SK-N-SH (cell line): ENCODE data around the gene RET. TPM values are rescaled to one million over a fixed set of nuclear protein-coding genes. Genes with fewer than 3 reads are reported as not detected.

Experiments used
- CTCF ChIA-PET: fragments of 300-600, 350-600 bp; formaldehyde crosslinking; extraction: SDS; loops from one replicate; lab custom pipeline; 2021; lab: Yijun Ruan, JAX
- POLR2A ChIA-PET: fragments of 350-600 bp; sonication (Branson Sonifier 250); formaldehyde crosslinking; extraction: SDS; loops from one replicate; lab custom pipeline; 2020; ENCODE audit warnings: antibody characterized with exemption, inconsistent platforms; lab: Yijun Ruan, JAX
- DNase-seq: peaks from one replicate; pipeline ENCODE4 v3.0.0; 2012
- H2AFZ ChIP-seq: fragments of 200-600 bp; sonication (generic); 2 replicates; pipeline ENCODE4 v1.8.1; 2016; ENCODE audit warnings: antibody characterized with exemption, mild to moderate bottlenecking, low read depth
- H3F3A ChIP-seq: fragments of 200-600 bp; sonication (generic); replicated peaks from 2 replicates; pipeline ENCODE3; 2016; ENCODE audit warnings: antibody characterized with exemption, mild to moderate bottlenecking; ENCODE audit not compliant: insufficient read depth
- H3K27ac ChIP-seq, 2 experiments: fragments of 200-500 bp in 1 of 2; fragments of 200-600 bp in 1 of 2; sonication (Bioruptor generic) in 1 of 2; sonication (generic), shearing (Covaris generic) in 1 of 2; 2 replicates each; pipeline versions ENCODE4 v1.5.1 to v1.6.1; 2014 to 2016; ENCODE audit warnings: low read depth in 2 of 2, inconsistent platforms in 1 of 2, low read length in 1 of 2, mild to moderate bottlenecking in 1 of 2, mixed read lengths in 1 of 2
- H3K27me3 ChIP-seq: fragments of 200-600 bp; sonication (generic), shearing (Covaris generic); 2 replicates; pipeline ENCODE4 v1.6.1; 2016; ENCODE audit warnings: mixed run types; ENCODE audit not compliant: insufficient read depth
- H3K36me3 ChIP-seq, 2 experiments: fragments of 200-500 bp in 1 of 2; fragments of 200-600 bp in 1 of 2; sonication (Bioruptor generic) in 1 of 2; sonication (generic) in 1 of 2; replicated peaks in 1 of 2; 2 replicates each; pipeline versions ENCODE3 to v1.5.1; 2014 to 2016; ENCODE audit warnings: low read length in 1 of 2, mild to moderate bottlenecking in 1 of 2; ENCODE audit not compliant: insufficient read depth in 2 of 2, control insufficient read depth in 1 of 2
- H3K4me1 ChIP-seq, 2 experiments: fragments of 200-500 bp in 1 of 2; fragments of 200-600 bp in 1 of 2; sonication (Bioruptor generic) in 1 of 2; sonication (generic), shearing (Covaris generic) in 1 of 2; 2 replicates each; pipeline versions ENCODE4 v1.5.1 to v1.6.1; 2014 to 2016; ENCODE audit warnings: low read depth in 1 of 2, low read length in 1 of 2, mixed run types in 1 of 2; ENCODE audit not compliant: insufficient read depth in 2 of 2, control insufficient read depth in 1 of 2
- H3K4me2 ChIP-seq: fragments of 200-600 bp; sonication (generic), shearing (Covaris generic); 2 replicates; pipeline ENCODE4 v1.6.1; 2017; ENCODE audit warnings: mixed run types
- H3K4me3 ChIP-seq, 2 experiments: fragments of 200-500 bp in 1 of 2; fragments of 200-600 bp in 1 of 2; sonication (Bioruptor generic) in 1 of 2; sonication (generic), shearing (Covaris generic) in 1 of 2; 2 replicates each; pipeline versions ENCODE4 v1.5.1 to v1.8.1; 2014 to 2016; ENCODE audit warnings: low read depth in 2 of 2, inconsistent platforms in 1 of 2, low read length in 1 of 2, mild to moderate bottlenecking in 1 of 2, mixed read lengths in 1 of 2, moderate library complexity in 1 of 2
- H3K79me2 ChIP-seq: fragments of 200-600 bp; sonication (generic); 2 replicates; pipeline ENCODE4 v1.8.1; 2017; ENCODE audit warnings: mild to moderate bottlenecking; ENCODE audit not compliant: insufficient read depth
- H3K9ac ChIP-seq: fragments of 200-600 bp; sonication (generic); 2 replicates; pipeline ENCODE4 v1.6.1; 2017; ENCODE audit warnings: mixed run types
- H3K9me2 ChIP-seq: fragments of 200-600 bp; sonication (generic); 2 replicates; pipeline ENCODE4 v1.6.1; 2017; ENCODE audit warnings: mixed run types
- H3K9me3 ChIP-seq: fragments of 200-600 bp; sonication (generic); 2 replicates; pipeline ENCODE4 v1.6.1; 2017; ENCODE audit warnings: mixed run types, mild to moderate bottlenecking, moderate library complexity
- H4K20me1 ChIP-seq: fragments of 200-600 bp; sonication (generic); 2 replicates; pipeline ENCODE4 v1.6.1; 2017; ENCODE audit warnings: mild to moderate bottlenecking, mixed run types; ENCODE audit not compliant: insufficient read depth
- CHD2 ChIP-seq: fragments of 150-350 bp; IDR thresholded peaks from 2 replicates; pipeline ENCODE4 v1.6.1; 2018; ENCODE audit warnings: low read length; ENCODE audit not compliant: partially characterized antibody
- CTCF ChIP-seq: fragments of 200-600 bp; sonication (generic); IDR thresholded peaks from 2 replicates; pipeline ENCODE4 v1.6.1; 2017; ENCODE audit warnings: antibody characterized with exemption, mild to moderate bottlenecking, moderate library complexity
- FOSL2 ChIP-seq: IDR thresholded peaks from 2 replicates; pipeline ENCODE4 v1.4.0; 2012; ENCODE audit warnings: low read depth, mild to moderate bottlenecking, moderate library complexity, borderline replicate concordance
- GABPA ChIP-seq: IDR thresholded peaks from 2 replicates; pipeline ENCODE4 v1.4.0; 2012; ENCODE audit warnings: low read depth, mild to moderate bottlenecking
- GATA2 ChIP-seq: sonication (generic); formaldehyde crosslinking; IDR thresholded peaks from 2 replicates; pipeline ENCODE4 v1.5.0; 2020; ENCODE audit warnings: mild to moderate bottlenecking, missing genetic modification reagents
- IRF3 ChIP-seq: fragments of 150-350 bp; IDR thresholded peaks from 2 replicates; pipeline ENCODE4 v1.6.1; 2016; ENCODE audit warnings: mild to moderate bottlenecking, low read depth, low read length
- MXI1 ChIP-seq: IDR thresholded peaks from 2 replicates; pipeline ENCODE4 v1.6.1; 2012; ENCODE audit warnings: mild to moderate bottlenecking, low read depth, low read length, improper control_type of control experiment
- NFIC ChIP-seq: IDR thresholded peaks from 2 replicates; pipeline ENCODE4 v1.4.0; 2012; ENCODE audit warnings: borderline replicate concordance
- NRF1 ChIP-seq: IDR thresholded peaks from 2 replicates; pipeline ENCODE4 v1.6.1; 2012; ENCODE audit warnings: low read depth, mild to moderate bottlenecking, low read length
- RAD21 ChIP-seq: IDR thresholded peaks from 2 replicates; pipeline ENCODE4 v1.6.1; 2012; ENCODE audit warnings: mild to moderate bottlenecking, low read length
- RCOR1 ChIP-seq: fragments of 150-350 bp; IDR thresholded peaks from 2 replicates; pipeline ENCODE4 v1.6.1; 2017; ENCODE audit warnings: antibody characterized with exemption, low read length
- SIN3A ChIP-seq: IDR thresholded peaks from 2 replicates; pipeline ENCODE4 v1.6.1; 2012; ENCODE audit warnings: low read depth, mild to moderate bottlenecking, low read length, moderate library complexity, borderline replicate concordance
- TAF1 ChIP-seq: IDR thresholded peaks from 2 replicates; pipeline ENCODE4 v1.6.1; 2012; ENCODE audit warnings: low read depth, mild to moderate bottlenecking, low read length, moderate library complexity, borderline replicate concordance
- TEAD4 ChIP-seq: IDR thresholded peaks from 2 replicates; pipeline ENCODE4 v1.4.0; 2012; ENCODE audit warnings: mild to moderate bottlenecking, borderline replicate concordance; ENCODE audit not compliant: insufficient read depth
- USF2 ChIP-seq: fragments of 150-350 bp; IDR thresholded peaks from 2 replicates; pipeline ENCODE4 v1.6.1; 2017; ENCODE audit warnings: antibody characterized with exemption, low read length, low read depth, borderline replicate concordance
- WGBS: methylation state at CpG from one replicate; pipeline ENCODE4 v1.1.6; 2017; ENCODE audit warnings: low lambda C conversion rate; 5-methylcytosine and 5-hydroxymethylcytosine counted together
- polyA plus RNA-seq, 3 experiments: library from polyadenylated mRNA; depleted of rRNA; stranded (reverse); fragments of >200 nt; gene quantifications; 2 replicates each; pipeline ENCODE4 v1.2.3, GENCODE V29; 2012
- TF ChIP-seq, protein P1 (sequence below): IDR thresholded peaks from 2 replicates; pipeline ENCODE4 v1.4.0; 2012; ENCODE audit warnings: low read depth, borderline replicate concordance

The RET gene
- polyA plus RNA-seq, 1 of the 3 experiments (the other 2 are of a cell fraction) = 3.2 TPM

DNA sequence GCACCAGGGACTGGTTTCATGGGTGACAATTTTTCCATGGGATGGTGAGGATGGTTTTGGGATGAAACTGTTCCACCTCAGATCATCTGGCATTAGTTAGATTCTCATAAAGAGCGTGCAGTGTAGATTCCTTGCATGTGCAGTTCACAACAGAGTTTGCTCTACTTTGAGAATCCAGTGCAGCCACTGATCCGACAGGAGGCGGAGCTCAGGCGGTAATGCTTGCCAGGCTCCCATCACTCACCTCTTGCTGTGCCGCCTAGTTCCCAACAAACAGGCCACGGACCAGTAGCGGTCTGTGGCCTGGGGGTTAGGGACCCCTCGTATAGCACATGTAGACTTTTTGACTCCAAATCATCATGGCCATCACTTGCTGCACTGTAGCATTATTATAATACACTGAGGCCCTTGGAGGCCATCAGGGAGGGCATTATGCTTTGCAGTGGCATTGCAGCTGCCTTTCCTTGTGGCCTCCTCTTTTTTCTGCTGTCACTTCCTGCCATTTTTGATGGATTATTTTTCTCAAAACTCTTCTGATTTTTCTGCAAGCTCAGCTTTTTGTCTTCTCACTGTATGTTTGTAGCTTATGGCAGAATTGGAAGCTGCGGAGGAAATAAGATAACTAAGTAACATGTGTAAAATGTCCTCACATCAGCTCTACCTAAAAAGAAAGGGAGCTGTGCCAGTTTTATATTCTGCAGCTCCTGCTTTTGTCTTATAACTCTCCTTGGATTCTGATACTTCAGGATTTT lies 79.9 kb downstream of the RET start:
- POLR2A ChIA-PET = no interaction called here
- H3K27me3 ChIP-seq = no peaks in the 10 kb centered on the region
- H3K9ac ChIP-seq = no peak overlapping the region
- H3K36me3 ChIP-seq = peaks cover 6 to 11% of the 10 kb centered on the region in 2 experiments
- H3K4me1 ChIP-seq = peaks cover 0 to 5% of the 10 kb centered on the region in 2 experiments; a peak in 2 of 4 replicates
- whole genome bisulfite sequencing = 90% methylated on average over 9 of the region's 9 CpGs
- no peak overlapping the region for H2AFZ ChIP-seq
- no peak overlapping the region; a peak in 1 of 4 replicates for H3K27ac ChIP-seq
- CTCF ChIA-PET = interaction anchor here (0.7 to 2.2 kb wide), 3 partner anchors 14 to 110 kb away, joined by 3 to 10 read pairs (median 3); no protein-coding TSS in a partner anchor
- H3F3A ChIP-seq = no peaks in the 10 kb centered on the region
- TF ChIP-seq CHD2 (no peak), GABPA (no peak), USF2 (no peak), TAF1 (no peak), CTCF (no peak), SIN3A (no peak), RAD21 (no peak)
- H3K4me2 ChIP-seq = no peak overlapping the region
- no peaks in the 10 kb centered on the region for H3K9me2 ChIP-seq
- peaks cover 10% of the 10 kb centered on the region; the same call in 1 of the 2 replicates for H4K20me1 ChIP-seq
- no peaks in the 10 kb centered on the region for H3K9me3 ChIP-seq
- no peak for DNase-seq
- no peak overlapping the region for H3K4me3 ChIP-seq
- peaks cover 55% of the 10 kb centered on the region for H3K79me2 ChIP-seq

DNA sequence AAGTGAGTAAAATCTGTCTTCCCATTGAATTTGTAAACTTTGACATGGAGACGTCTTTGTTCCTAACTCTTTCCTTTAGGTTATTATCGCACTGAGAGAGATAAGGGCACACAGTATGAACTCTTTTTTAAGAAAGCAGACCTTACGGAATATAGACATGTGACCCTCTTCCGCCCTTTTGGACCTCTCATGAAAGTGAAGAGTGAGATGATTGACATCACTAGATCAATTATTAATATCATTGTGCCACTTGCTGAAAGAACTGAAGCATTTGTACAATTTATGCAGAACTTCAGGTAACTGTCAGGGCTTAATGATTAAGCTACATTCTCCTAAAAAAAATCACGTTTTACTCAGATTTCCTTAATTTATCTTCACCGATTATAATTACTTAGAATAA lies 81.8 kb downstream of the RET start:
- H3K27ac ChIP-seq = no peak overlapping the region
- peaks cover 43% of the 10 kb centered on the region for H3K79me2 ChIP-seq
- no peak overlapping the region for H3K4me2 ChIP-seq
- POLR2A ChIA-PET = no interaction called here
- DNase-seq = no peak
- no peak overlapping the region for H2AFZ ChIP-seq
- CTCF ChIA-PET = no interaction called here
- WGBS = 93% methylated on average over 6 of the region's 6 CpGs
- peaks cover 17 to 29% of the 10 kb centered on the region in 2 experiments for H3K36me3 ChIP-seq
- no peaks in the 10 kb centered on the region for H3F3A ChIP-seq
- H3K27me3 ChIP-seq = no peaks in the 10 kb centered on the region
- no peaks in the 10 kb centered on the region for H3K9me2 ChIP-seq
- no peaks in the 10 kb centered on the region for H3K9me3 ChIP-seq
- H3K4me3 ChIP-seq = no peak overlapping the region
- H3K4me1 ChIP-seq = peaks cover 0 to 5% of the 10 kb centered on the region in 2 experiments; a peak in 2 of 4 replicates
- peaks cover 3% of the 10 kb centered on the region; the same call in 1 of the 2 replicates for H4K20me1 ChIP-seq
- TF ChIP-seq NFIC (no peak), SIN3A (no peak), GATA2 (CRISPR knock-in tag) (no peak), RCOR1 (no peak), TAF1 (no peak), MXI1 (no peak), IRF3 (no peak), RAD21 (no peak), CHD2 (no peak), NRF1 (no peak), TEAD4 (no peak), FOSL2 (no peak)
- TF ChIP-seq, protein P1, sequence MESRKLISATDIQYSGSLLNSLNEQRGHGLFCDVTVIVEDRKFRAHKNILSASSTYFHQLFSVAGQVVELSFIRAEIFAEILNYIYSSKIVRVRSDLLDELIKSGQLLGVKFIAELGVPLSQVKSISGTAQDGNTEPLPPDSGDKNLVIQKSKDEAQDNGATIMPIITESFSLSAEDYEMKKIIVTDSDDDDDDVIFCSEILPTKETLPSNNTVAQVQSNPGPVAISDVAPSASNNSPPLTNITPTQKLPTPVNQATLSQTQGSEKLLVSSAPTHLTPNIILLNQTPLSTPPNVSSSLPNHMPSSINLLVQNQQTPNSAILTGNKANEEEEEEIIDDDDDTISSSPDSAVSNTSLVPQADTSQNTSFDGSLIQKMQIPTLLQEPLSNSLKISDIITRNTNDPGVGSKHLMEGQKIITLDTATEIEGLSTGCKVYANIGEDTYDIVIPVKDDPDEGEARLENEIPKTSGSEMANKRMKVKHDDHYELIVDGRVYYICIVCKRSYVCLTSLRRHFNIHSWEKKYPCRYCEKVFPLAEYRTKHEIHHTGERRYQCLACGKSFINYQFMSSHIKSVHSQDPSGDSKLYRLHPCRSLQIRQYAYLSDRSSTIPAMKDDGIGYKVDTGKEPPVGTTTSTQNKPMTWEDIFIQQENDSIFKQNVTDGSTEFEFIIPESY = no peak
- H3K9ac ChIP-seq = no peak overlapping the region
